ENCODE measurements around the gene SMC6.

The SMC6 gene

DNA sequence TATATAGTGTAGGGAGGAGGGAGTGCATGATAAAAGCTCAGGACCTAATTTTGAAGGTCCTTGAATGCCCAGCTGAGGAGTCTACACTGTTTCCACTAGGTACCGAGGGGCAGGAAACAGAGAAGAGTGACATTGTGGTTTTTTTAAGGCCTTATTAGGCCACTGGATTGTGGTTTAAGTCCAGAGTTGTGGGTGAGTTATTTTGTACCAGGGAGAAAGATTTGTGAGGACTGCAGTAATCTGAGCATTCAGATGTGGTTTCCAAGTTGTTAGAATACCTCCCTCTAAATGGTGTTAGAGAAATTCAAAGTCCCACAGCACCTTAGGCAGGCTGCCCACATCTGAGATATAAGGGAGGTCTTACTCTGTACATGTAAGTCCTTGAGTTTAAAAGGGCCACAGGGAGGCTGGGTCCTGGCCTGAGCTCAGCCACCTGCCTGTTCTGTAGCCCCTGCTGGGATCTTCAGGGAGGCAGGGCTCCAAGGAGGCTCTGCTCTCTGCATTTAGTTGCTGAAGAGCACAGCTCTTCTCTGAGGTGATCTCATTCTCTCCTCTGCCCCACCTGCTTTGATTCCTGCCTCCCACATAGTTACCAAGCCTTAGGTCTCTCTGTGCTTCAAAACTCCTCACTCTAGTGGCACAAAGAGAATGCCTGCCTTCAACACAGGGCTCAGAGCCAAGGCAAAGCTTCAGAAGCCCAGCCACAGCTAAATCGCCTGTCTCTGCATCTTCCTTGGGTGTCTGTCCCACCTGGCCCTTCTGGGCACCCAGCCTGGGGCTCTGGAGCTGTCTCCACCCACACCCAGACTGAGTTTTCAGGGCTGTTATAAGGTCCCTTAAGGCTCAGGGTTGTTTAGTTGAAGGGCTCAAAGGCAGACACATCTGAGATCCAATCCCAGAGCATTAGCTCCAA, 125.0 kb downstream of the SMC6 start:
- DNase-seq (ENCODE audit: low read depth), result no peak
- no peak overlapping the region for H3K4me3 ChIP-seq (ENCODE audit: control insufficient read depth, low read depth, low read length)
- TF ChIP-seq, protein P1, sequence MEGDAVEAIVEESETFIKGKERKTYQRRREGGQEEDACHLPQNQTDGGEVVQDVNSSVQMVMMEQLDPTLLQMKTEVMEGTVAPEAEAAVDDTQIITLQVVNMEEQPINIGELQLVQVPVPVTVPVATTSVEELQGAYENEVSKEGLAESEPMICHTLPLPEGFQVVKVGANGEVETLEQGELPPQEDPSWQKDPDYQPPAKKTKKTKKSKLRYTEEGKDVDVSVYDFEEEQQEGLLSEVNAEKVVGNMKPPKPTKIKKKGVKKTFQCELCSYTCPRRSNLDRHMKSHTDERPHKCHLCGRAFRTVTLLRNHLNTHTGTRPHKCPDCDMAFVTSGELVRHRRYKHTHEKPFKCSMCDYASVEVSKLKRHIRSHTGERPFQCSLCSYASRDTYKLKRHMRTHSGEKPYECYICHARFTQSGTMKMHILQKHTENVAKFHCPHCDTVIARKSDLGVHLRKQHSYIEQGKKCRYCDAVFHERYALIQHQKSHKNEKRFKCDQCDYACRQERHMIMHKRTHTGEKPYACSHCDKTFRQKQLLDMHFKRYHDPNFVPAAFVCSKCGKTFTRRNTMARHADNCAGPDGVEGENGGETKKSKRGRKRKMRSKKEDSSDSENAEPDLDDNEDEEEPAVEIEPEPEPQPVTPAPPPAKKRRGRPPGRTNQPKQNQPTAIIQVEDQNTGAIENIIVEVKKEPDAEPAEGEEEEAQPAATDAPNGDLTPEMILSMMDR (IDR thresholded peaks at IDR 0.05; ENCODE audit: control insufficient read depth, insufficient read depth, low read depth, low read length, missing control alignments), result no peak

- H3K4me3 ChIP-seq (ENCODE audit: control insufficient read depth, low read depth, low read length), result no peak overlapping the region
- no peak for DNase-seq (ENCODE audit: low read depth)
- TF ChIP-seq, protein P1 (IDR thresholded peaks at IDR 0.05; ENCODE audit: control insufficient read depth, insufficient read depth, low read depth, low read length, missing control alignments), result no peak
Observed at GRCh38 chr2:17627434-17627833, 126.2 kb downstream of the SMC6 start.

- TF ChIP-seq, protein P1 (IDR thresholded peaks at IDR 0.05; ENCODE audit: control insufficient read depth, insufficient read depth, low read depth, low read length, missing control alignments), result no peak
- DNase-seq (ENCODE audit: low read depth), result no peak
Observed at GRCh38 chr2:17626986-17627385, 126.6 kb downstream of the SMC6 start.

GRCh38 chr2:17625446-17625845, 128.2 kb downstream of the SMC6 start:
- DNase-seq (ENCODE audit: low read depth), result no peak
- TF ChIP-seq, protein P1 (IDR thresholded peaks at IDR 0.05; ENCODE audit: control insufficient read depth, insufficient read depth, low read depth, low read length, missing control alignments), result no peak

More at GRCh38 chr2:17626986-17627385, 126.6 kb downstream of the SMC6 start:
- H3K4me3 ChIP-seq (ENCODE audit: control insufficient read depth, low read depth, low read length), result no peak overlapping the region

GRCh38 chr2:17621781-17622180, 131.8 kb downstream of the SMC6 start:
- no peak for DNase-seq (ENCODE audit: low read depth)
- H3K4me3 ChIP-seq (ENCODE audit: control insufficient read depth, low read depth, low read length), result no peak overlapping the region
- TF ChIP-seq, protein P1 (IDR thresholded peaks at IDR 0.05; ENCODE audit: control insufficient read depth, insufficient read depth, low read depth, low read length, missing control alignments), result no peak

More at GRCh38 chr2:17625446-17625845, 128.2 kb downstream of the SMC6 start:
- H3K4me3 ChIP-seq (ENCODE audit: control insufficient read depth, low read depth, low read length), result no peak overlapping the region

DNA sequence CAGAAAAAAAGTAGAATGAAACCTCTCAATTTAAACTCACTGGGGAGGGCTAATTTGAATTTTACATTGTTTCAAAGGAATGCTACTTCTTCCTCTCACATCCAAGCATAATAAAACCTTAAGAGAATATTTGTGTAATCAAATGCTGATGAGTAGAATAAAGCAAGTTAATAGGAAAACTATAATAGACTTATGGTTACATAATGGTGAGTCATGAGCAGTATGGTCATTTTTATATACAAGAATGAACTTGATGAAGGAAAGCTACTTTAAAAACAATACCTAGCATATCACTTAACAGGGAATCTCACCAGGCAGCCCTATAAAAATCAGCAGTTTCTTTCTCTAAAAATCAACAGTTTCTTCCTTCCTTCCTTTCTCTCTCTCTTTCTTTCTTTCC, 132.8 kb downstream of the SMC6 start:
- TF ChIP-seq, protein P1 (IDR thresholded peaks at IDR 0.05; ENCODE audit: control insufficient read depth, insufficient read depth, low read depth, low read length, missing control alignments), result no peak
- H3K4me3 ChIP-seq (ENCODE audit: control insufficient read depth, low read depth, low read length), result no peak overlapping the region
- peak; percentile 72 for DNase-seq (ENCODE audit: low read depth)
